Midbrain (tissue), 1 donor: ENCODE measurements around the gene SS18L1.

ENCODE experiments used
- DNase-seq: peaks from one replicate; lab custom pipeline; 2025; lab: John Stamatoyannopoulos, UW

The SS18L1 gene

DNA sequence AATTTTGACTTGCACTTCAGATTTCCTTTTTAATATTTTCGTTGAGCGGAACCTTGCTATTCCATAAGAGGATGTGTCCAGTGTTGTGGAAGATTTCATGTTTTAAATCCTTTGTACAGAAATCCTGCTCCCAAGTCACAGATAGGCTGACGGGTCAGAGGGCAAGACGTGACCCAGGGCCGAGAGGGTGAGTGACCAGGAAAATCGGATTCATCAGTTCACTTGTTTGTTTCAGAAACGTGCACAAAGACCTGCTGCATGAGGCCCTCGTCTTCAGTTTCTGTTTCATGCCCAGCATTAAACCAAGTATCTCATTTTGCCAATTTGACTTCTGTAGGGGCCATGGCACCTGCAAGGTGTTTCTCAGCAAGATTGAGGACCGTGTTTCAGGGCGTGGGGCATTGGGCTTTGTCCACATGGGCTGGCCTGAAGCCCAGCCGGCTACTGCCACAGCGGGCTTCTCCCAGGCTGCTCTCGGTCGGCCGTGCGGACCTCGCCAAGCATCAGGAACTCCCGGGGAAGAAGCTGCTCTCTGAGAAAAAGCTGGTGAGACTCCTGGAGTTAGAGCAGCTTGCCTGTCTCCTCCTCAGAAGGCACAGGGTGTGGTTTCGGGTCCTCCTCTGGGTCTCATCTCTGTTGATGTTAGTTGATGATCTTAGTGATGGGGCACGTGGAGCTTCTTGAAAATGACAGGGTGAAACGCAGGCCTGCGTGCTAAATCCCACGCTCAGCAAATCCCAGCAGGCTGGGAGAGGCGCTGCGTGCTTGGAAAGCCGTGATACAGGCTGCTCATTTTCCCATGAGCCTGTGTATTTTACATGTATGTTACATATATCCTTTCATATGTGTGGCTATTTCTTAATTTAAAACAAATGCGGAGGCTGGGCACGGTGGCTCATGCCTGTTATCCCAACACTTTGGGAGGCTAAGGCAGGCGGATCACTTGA is 49.8 kb downstream of the SS18L1 start:
- DNase-seq: no peak

DNA sequence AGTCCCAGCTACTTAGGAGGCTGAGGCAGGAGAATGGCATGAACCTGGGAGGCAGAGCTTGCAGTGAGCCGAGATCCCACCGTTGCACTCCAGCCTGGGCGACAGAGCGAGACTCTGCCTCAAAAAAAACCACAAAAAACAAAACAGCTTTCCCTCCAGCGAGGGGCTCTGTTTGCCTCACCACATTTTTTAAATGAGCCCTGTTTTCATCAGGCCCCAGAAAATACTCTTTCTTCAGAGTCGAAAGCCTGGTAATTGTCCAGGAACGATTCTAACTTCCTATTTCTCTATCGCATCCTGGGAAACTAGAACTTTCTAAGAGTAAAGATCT is 51.5 kb downstream of the SS18L1 start:
- DNase-seq: no peak

DNA sequence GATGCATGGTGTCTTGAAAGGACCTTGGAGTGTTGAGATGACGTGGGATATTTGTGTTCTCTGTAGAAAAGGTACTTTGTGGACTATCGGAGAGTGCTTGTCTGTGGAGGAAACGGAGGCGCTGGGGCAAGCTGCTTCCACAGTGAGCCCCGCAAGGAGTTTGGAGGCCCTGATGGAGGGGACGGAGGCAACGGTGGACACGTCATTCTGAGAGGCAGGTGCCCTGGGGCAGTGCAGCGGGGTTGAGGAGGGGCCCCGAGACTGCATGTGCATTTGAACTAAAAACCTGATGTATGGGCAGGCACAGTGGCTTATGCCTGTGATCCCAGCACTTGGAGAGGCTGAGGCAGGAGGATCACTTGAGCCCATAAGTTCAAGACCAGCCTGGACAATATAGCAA is 52.2 kb downstream of the SS18L1 start:
- no peak for DNase-seq

DNA sequence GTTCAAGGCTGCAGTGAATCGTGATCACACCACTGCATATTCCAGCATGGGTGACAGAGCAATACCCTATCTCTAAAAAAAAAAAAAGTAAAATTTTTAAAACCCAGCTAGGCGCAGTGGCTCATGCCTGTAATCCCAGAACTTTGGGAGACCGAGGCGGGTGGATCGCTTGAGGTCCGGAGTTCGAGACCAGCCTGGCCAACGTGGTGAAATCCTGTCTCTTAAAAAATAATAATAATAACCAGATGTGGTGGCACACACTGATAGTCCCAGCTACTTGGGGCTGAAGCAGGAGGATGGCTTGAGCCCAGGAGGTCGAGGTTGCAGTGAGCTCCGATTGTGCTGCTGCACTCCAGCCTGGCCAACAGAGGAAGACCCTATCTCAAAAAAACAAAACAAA is 52.7 kb downstream of the SS18L1 start:
- no peak for DNase-seq

DNA sequence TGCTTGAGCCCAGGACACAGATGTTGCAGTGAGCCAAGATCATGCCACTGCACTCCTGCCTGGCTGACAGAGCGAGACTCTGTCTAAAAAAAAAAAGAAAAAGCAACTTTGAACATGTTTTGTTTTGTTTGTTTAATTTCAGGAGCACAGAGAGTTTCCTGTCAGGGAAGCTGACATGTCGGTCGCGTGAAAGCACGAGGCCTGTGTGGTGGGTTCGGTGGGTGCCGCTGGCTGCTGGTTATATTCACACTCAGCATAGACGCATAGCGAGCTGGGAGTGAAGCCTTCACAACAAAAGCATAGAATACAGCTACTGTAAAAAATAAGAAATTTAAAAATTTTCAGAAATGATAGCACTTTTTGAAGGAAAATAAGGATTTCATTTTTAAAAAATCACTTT is 53.7 kb downstream of the SS18L1 start:
- no peak for DNase-seq

DNA sequence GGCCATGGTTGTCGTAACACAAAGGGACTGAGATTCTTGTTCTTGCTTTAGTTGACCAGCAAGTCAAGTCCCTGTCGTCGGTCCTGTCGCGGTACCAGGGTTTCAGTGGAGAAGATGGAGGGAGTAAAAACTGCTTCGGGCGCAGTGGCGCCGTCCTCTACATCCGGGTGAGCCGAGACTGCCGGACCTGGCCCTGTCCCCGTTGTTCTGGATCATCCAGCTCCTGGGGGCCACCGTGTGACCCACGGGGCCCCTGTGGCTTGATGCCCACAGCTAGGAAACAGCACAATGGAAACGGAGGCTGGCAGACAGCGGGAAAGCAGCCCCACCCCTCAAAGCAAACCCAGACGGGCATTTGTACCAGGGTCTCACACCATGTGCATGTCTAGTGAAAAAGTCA is 54.2 kb downstream of the SS18L1 start:
- DNase-seq: no peak

DNA sequence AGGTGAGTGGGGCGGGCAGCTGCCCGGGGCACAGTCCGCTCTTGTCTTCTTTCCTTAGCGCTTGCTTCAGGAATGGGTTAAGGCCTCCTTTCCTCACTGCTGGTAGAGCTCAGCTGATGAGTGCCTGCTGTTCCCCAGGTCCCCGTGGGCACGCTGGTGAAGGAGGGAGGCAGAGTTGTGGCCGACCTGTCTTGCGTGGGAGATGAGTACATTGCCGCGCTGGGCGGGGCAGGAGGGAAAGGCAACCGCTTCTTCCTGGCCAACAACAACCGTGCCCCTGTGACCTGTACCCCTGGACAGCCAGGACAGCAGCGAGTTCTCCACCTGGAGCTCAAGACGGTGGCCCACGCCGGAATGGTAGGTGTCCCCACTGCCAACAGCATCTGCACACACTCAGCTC is 54.9 kb downstream of the SS18L1 start:
- DNase-seq: no peak

DNA sequence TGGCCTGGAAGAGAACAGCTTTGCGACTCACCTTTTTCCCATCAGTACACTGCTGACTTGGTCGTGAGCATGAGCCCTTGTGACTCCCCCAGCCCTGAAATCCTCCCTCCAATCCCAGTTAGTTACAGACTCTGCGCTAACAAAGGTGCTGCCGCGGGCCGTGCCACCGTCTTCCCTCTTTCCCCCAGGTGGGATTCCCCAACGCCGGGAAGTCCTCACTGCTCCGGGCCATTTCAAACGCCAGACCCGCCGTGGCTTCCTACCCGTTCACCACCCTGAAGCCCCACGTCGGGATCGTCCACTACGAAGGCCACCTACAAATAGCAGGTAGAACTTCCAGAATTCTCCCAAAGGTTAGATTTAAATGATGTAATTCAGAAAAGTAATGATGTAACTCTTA is 55.4 kb downstream of the SS18L1 start:
- DNase-seq: no peak

DNA sequence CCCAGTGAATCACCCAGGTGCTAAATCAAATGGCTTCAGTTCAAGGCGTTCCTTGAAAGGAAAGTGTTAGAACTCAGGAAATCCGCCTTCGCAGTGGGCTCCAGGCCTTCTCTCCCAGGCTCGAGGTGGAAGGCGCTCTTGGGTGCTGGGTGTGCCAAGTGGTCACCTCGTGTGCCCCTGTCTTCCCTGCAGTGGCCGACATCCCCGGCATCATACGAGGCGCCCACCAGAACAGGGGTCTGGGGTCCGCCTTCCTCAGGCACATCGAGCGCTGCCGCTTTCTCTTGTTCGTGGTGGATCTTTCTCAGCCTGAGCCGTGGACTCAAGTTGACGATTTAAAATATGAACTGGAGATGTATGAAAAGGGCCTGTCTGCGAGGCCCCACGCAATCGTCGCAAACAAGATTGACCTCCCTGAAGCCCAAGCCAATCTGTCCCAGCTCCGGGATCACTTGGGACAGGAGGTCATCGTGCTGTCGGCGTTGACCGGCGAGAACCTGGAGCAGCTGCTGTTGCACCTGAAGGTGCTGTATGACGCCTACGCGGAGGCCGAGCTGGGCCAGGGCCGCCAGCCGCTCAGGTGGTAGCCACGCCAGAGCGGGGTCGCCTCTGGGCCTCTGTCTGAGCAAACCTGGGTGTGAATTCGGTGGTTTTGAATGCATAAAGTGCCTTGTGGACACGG is 57.1 kb downstream of the SS18L1 start:
- DNase-seq: no peak

DNA sequence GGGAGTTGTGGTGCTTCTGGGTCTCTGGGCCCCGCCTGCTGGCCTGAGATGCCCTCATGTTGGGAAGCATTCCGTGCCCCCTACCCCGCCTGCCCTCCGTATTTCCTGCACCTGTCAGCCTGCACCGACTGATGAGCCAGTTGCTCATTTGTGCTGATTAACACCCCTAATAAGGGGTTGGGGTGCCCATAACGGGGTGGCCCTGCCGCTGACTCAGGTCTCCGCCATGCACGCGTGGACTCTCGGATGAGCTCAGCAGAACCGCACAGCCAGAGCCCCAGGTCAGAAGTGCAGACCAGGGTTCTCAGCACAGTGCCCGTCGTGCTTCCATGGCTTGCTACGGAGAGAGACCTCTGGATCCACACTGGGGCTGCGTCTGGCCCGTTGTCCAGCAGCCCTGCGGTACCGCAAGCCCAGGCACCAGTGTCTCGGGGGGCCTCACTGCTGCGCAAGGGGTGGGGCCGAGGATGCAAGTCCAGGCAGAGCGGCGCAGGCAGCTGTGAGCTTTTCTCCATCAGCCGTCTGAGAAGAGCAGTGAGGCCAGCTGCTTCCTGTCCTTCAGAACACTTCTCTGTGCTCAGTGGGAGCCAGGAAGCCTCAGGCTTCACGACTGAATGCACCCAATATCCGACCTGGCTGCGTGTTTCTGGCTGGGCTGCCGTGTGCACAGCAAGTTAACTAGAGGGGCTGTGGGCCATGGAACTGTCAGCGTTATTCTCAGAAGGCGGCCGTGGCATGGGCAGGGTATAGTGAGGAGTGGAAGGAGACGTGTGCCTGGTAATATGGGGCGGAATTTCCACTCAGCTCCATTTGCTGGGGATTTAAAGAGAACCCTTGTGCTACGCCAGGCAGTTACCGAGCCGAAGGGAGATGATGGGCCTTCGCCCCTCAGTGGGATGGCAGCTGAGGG is 57.9 kb downstream of the SS18L1 start:
- no peak for DNase-seq

DNA sequence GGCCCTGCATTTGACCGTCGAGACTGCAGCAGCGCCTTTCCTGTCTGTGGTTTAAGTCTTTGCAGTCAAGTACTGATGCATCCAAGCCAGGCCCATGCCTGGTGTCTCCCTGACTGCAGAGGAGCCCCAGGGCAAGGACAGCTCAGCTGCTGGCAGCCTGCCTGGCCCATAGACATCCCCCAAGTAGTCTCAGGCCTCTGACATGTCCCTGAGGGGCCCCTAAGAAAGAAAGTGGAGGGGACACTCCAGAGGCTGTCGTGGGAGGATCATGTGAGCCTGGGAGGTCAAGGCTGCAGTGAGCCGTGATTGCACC is 58.5 kb downstream of the SS18L1 start:
- no peak for DNase-seq

DNA sequence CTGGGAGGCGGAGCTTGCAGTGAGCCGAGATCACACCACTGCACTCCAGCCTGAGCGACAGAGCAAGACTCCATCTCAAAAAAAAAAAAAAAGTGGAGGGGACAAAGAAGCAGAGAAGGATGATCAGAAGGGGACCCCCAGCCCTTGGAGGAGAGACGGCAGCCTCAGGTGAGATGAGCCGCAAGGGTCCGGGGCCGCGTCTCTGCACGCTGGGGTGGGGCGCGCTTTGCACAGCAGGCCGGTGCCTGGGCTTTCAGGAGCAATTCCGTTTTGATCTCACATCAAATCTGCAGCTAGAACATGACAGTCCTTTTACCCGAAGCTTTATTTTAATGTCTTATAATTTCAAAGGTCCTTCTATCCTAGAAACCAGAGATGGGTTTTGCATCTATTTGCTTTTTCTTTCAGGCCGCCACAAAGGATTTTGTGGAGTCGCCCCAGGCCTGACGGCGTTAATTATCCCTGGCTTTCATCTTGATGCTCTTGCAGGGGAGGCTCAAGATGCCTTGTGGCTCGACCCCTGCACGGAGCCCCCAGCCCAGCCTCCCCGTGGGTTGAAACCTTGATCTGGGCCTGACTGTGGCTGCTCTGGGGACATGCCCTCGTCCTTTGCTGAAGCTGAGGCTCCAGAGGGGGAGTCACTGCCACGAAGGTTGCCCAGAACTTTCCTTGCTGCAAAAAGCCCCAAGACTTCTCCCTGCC is 59.3 kb downstream of the SS18L1 start:
- DNase-seq: no peak

DNA sequence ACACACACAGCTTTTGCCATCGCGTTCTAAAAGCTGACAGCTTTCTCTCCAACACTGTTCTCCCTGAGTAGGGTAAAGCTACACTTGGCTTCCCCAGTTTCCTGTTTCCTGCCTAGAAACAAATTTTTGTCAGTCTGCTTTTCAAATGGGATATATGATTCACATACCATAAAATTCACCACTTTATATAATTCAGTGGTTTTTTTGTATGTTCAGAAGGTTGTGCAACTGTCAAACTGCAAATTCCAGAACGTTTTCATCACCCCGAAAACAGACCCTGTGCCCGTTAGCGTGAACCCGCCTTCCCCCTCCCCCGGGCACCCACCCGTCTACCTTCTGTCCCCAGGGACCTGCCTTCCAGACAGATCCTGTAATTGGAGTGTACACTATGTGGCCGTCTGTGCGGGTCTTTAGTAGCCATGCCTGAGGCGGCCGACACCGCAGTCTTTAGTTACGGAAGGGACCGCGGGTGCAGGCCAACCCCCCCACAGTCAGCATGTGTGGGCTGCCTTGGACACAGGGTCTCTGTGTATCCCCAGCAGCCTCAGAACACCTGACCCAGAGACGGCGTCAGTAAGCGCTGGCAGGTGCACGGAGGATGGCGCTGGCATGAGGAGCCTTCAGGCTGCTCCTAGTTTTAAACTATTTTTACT is 59.9 kb downstream of the SS18L1 start:
- no peak for DNase-seq

DNA sequence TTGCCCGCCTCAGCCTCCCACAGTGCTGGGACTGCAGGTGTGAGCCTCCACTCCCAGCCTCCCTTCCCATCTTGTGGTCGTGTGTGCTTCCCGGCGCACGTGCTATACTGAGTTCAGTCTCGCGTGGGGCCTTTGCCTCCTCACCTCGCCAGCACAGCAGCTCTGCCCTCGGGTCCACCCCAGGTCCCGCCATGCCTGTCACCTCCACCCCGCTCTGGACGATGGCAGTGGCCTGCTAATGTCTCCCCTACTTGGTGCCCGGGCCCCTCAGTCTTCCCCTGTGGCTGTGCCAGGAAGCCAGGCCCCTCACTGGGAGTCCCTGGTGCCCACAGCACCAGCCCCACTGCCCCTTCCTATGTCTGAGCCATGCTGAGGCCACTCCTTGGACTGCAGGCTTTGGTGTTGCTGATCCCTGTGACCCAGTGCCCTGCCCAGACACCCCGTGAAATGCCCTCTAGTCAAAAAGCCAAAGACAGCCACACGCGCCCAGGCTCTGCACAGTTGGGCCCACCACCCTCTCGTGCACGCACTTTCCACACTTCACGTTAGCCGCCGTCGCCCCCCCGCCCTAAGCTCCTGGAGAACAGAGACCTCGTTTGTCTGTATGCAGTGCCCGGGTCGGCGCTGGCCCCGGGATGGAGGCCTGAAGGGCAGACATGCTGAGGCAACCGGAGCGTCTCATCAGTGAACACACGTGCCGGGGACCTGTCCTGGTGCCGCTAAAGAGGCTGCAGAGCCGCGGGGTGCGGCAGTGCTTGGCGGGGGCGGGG is 62.2 kb downstream of the SS18L1 start:
- DNase-seq: no peak

DNA sequence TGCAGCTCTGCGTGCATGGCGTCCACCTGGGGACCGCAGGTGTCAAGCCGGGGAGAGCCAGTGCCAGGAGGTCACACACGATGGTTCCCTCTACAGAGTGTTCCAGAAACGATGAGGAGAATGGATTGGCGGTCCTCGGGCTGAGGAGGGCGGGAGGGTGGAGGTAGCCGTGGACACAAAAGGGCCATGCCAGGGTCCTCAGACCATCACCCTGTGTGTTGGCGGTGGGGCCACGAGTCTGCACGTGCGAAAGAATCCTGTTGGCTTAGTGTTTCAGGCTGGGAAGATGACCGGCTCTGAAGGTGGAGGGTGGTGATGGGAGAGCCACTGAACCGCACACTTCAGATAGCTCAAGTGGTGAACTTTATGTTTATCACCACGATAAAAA is 62.8 kb downstream of the SS18L1 start:
- DNase-seq: no peak

DNA sequence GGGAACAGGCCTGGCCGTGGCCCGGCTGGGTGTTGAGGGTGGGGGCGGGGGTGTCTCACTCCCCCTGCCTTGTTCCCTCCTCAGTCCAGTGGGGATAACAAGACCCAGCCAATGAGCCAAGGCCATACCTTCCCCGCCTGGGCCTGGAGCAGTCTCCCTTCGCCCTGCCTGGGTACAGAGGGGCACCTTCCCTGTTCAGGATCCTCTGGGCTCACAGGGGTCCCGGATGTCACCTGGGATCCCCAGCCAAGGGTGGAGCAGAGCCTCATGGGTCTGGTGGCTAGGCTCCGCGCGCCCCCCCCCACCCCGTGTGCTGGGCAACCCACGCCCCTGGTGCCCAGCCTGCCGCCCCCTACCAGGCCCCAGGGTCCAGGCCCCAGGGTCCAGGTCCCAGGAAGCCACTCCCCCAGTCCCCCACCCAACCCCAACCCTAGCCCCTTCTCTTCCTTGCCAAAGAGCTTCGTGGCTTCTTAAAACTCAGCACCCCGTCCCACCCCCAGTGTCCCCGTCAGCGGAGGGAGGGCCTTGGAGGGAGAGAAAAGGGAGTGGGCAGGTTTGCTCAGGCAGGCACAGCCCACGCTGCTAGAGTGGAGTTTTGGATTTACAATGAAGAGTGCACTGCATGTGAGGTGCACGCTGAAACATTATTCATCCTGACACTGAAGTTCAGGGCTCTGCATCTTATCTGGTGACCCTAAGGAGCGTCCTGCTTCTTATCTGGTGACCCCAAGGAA is 64.7 kb downstream of the SS18L1 start:
- no peak for DNase-seq

DNA sequence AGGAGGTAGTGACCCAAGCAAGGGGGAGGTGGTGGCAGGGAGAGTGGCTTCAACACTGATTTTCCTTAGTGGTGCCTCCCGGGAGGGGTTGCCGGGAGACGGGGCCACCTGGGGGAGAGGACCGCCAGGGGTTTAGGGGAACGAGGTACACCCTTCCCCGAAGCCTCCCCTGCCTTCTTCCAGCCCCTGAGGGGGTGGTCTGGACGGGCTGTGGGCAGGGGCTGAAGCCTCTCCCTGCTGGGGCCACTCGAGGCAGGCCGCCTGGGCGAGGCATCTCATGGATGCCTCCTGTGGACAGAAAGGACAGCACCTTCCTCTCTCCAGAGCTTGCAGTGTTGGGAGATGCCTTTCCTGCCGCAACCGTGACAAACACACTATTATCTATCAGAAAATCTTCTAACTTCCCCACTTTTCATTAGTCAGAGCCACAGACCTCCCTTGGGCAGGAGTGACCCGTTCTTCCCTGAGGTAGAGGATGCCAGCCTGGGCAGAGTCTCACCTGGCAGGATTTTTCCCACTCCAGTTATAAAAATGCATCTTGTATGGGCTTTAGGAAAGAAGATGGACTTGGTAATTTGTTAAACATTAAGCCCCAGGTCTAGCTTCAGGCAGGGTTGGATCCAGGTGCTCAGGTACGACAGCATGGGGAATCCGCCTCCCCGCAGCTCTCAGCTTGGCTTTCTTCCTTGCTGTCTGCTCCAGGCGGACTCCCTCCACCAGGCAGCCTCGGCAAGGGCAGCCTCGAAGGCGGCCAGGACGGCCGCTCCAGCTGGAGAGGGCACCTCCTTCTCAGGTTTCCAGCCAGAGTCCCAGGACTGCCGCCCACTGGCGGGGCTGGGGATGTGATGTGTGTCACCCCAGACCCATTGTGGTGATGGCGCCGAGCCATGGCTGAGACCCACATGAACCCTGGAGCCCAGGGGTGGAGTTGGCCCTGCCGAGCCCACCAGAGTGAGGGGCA is 65.5 kb downstream of the SS18L1 start:
- no peak for DNase-seq

DNA sequence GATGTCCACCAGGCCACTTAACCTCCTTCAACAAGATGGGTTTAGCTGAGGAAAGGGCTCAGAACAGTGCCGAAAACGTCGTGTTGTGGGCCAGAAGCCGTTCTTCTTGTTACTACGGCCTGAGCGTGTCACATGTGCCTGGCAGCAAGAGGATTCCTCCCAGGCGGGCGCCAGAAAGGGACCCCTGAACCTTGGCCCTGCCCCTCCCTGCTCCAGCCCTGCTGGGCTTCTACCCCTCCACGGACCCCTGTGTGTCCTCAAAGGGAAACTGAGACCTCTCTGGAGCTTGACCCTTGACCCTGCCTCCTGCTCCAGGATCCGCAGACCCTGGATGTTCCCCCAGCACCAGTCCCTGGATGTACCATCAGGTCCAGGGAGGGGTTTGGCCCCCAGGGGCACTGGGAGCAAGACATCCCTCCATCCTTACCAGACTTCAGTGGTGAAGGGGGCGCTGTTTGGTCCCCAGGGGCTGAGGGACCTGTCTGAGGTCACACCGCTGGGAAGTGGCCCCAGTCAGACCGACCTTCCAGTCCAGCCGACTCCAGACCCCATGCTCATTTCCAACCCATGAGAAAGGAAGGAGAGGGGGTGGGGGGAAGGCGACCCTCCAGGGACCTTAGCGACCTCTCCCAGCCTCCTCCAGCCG is 66.4 kb downstream of the SS18L1 start:
- DNase-seq: no peak

DNA sequence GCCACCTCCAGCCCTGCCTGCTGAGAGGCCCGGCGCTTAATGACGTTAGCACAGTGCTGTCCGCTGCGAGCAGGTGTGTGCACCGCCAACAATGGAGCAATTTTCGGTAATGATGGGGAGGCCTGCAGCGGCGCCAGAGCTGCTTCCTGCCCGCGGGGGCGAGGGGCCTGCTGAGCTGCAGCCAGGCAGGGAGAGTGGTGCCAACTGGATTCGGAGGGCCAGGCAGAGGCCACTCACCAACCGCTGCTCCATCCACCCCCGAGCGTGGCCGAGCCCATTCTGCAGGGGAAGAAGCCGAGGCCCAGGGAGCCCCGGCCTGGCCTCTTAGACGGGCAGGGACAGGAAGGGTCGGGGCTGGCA is 66.9 kb downstream of the SS18L1 start:
- DNase-seq: no peak
